Calu3 (cell line): ENCODE results near the gene KCNJ15. TPM values are rescaled to one million over a fixed set of nuclear protein-coding genes. Genes with fewer than 3 reads are reported as not detected.
A peak's percentile ranks its signal among the peaks of the same experiment; 100 is the strongest.

Source experiments
- BruUV-seq: library from RNA; stranded (reverse); fragments of 400-500 nt; replicated peaks from 2 replicates; lab custom pipeline; 2021; lab: Mats Ljungman, UMichigan
- CTCF ChIA-PET: fragments of 300-600 bp; sonication (Branson Sonifier 250); formaldehyde crosslinking; loops from one replicate; lab custom pipeline; 2022; ENCODE audit warnings: antibody characterized with exemption; lab: Charles Lee
- DNase-seq: peaks from one replicate; pipeline ENCODE4 v3.0.0; 2022
- H3K27ac Mint-ChIP-seq: one replicate; pipeline ENCODE4 v1.8.0; 2022; ENCODE audit warnings: mixed read lengths; ENCODE audit not compliant: unreplicated experiment
- H3K27me3 Mint-ChIP-seq: one replicate; pipeline ENCODE4 v1.8.0; 2022; ENCODE audit warnings: mixed read lengths; ENCODE audit not compliant: unreplicated experiment
- H3K36me3 Mint-ChIP-seq: one replicate; pipeline ENCODE4 v1.8.0; 2022; ENCODE audit warnings: mild to moderate bottlenecking, moderate library complexity, mixed read lengths; ENCODE audit not compliant: insufficient read depth, unreplicated experiment
- H3K4me1 Mint-ChIP-seq: one replicate; pipeline ENCODE4 v1.8.0; 2022; ENCODE audit warnings: mild to moderate bottlenecking, low read depth, mixed read lengths; ENCODE audit not compliant: unreplicated experiment
- H3K4me3 Mint-ChIP-seq: one replicate; pipeline ENCODE4 v1.8.0; 2022; ENCODE audit warnings: mild to moderate bottlenecking, low read depth, moderate library complexity, mixed read lengths; ENCODE audit not compliant: unreplicated experiment
- H3K9me3 Mint-ChIP-seq: one replicate; pipeline ENCODE4 v1.8.0; 2022; ENCODE audit warnings: low read depth, mixed read lengths; ENCODE audit not compliant: unreplicated experiment
- CTCF ChIP-seq: fragments of 200-600 bp; IDR thresholded peaks from one replicate; pipeline ENCODE4 v1.8.0; 2022; ENCODE audit warnings: antibody characterized with exemption; ENCODE audit not compliant: unreplicated experiment
- intact Hi-C: fragments of 100-400 bp; cut with micrococcal nuclease; formaldehyde crosslinking; loops from one replicate; pipeline ENCODE4 v1.10.0; 2022; ENCODE audit not compliant: unreplicated experiment
- total RNA-seq: library from RNA; stranded (reverse); gene quantifications from 2 replicates; pipeline ENCODE4 v1.2.3, GENCODE V29; 2022

Gene KCNJ15
- total RNA-seq, 1 experiment from 2014 or later, result 48.0 TPM

DNA sequence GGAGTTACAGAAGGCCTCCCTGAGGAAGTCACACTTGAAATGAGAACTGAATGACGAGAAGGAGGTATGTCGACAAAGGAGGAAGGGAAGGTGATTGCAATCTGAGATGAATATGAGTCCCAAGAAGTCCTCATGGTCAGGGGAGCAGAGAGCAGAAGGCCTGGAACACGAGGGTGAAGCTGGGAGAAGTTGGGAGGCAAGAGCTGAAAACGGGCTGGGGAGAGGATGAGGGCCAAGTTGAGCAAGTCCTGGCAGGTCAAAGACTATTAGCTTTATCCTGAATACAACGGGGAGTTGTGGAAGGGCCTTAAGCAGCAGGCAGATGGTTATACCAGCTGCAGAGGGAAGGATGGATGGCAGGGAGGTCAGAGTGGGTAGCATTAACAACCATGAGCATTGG lies 89.5 kb downstream of the KCNJ15 start:
- peaks cover 33% of the 10 kb centered on the region for H3K4me1 Mint-ChIP-seq
- no peak for TF ChIP-seq CTCF
- DNase-seq, result no peak
- no peak overlapping the region for H3K4me3 Mint-ChIP-seq
- intact Hi-C loops, result no loop called here
- CTCF ChIA-PET, result no interaction called here
- BruUV-seq, result no TSS peak
- H3K9me3 Mint-ChIP-seq, result peaks cover 5% of the 10 kb centered on the region
- H3K27ac Mint-ChIP-seq, result no peak overlapping the region
- H3K36me3 Mint-ChIP-seq, result no peaks in the 10 kb centered on the region
- no peaks in the 10 kb centered on the region for H3K27me3 Mint-ChIP-seq

DNA sequence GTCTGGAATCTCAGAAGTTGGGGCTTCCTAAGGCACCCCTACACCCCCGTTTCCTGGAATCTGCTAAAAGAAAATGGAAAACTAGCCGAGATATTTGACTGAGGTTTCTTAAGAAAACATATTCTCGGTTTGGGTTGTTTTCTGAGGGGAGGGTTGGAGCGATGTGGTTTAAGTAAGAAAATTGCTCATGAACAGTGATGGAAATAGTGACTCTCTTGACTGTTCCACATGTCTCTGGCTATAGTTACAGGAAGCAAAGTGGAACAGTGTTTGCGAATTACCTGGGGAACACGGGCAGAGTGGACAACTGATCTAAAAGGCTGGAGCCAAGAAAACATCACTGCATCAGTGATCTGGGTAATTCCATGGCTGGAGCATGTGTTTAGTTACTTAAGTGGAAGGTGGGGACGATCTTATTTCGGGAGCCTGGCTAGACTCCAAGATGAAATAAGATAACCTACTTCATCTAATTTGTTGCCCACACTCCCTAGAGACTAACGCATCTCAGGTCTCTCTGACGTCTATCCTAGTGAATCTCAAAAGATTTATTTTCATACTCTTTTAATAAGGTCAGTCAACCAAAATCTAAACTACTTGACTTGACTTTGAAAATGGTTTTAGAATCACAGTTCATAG lies 92.4 kb downstream of the KCNJ15 start:
- Mint-ChIP-seq H3K36me3 (no peaks in the 10 kb centered on the region), H3K27me3 (no peaks in the 10 kb centered on the region), H3K27ac (no peak overlapping the region), H3K4me3 (no peak overlapping the region), H3K9me3 (peaks cover 5% of the 10 kb centered on the region), H3K4me1 (peaks cover 26% of the 10 kb centered on the region)
- intact Hi-C loops, result no loop called here
- no peak for TF ChIP-seq CTCF
- DNase-seq, result no peak
- BruUV-seq, result no TSS peak
- CTCF ChIA-PET, result no interaction called here

DNA sequence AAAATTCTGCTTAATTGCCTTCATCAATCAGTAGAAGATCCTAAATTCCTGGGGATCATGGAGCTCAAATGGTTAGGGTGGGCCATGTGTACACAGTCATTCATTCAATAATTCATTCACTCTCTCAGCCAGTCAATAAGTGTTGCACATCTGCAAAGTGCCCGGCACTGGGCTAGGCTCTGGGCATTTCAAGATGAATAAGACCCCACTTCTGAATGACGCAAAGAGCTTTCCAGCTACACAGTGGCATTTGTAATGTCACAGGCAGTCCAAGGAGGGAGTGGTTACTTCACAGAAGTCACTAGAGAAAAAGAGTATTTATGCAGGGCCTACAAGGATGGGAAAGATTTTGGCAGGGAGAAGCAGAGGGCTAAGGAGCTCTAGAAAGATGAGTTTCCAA lies 93.2 kb downstream of the KCNJ15 start:
- intact Hi-C loops, result loop anchor here (5.0 kb wide), 1 partner anchor 113 kb away; no protein-coding TSS in a partner anchor
- DNase-seq, result no peak
- H3K4me1 Mint-ChIP-seq, result peaks cover 24% of the 10 kb centered on the region
- H3K9me3 Mint-ChIP-seq, result peaks cover 5% of the 10 kb centered on the region
- H3K4me3 Mint-ChIP-seq, result no peak overlapping the region
- no peaks in the 10 kb centered on the region for H3K36me3 Mint-ChIP-seq
- CTCF ChIA-PET, result no interaction called here
- H3K27ac Mint-ChIP-seq, result peak overlapping the region; percentile 31
- no peak for TF ChIP-seq CTCF
- H3K27me3 Mint-ChIP-seq, result no peaks in the 10 kb centered on the region
- no TSS peak for BruUV-seq

- BruUV-seq, result no TSS peak
- Mint-ChIP-seq H3K9me3 (peaks cover 5% of the 10 kb centered on the region), H3K27me3 (no peaks in the 10 kb centered on the region), H3K36me3 (no peaks in the 10 kb centered on the region), H3K4me3 (no peak overlapping the region), H3K4me1 (peaks cover 24% of the 10 kb centered on the region), H3K27ac (peak overlapping the region; percentile 31)
- CTCF ChIA-PET, result interaction anchor here (2.4 to 3.9 kb wide), 2 partner anchors 132 to 182 kb away, joined by 7 to 62 read pairs; no protein-coding TSS in a partner anchor
- DNase-seq, result no peak
- intact Hi-C loops, result loop anchor here (5.0 kb wide), 1 partner anchor 113 kb away; no protein-coding TSS in a partner anchor
- TF ChIP-seq CTCF, result no peak
Measured at GRCh38 chr21:38350684-38351083, 93.9 kb downstream of the KCNJ15 start.
